ENCODE measurements around the gene KRTAP10-2.

The KRTAP10-2 gene

DNA sequence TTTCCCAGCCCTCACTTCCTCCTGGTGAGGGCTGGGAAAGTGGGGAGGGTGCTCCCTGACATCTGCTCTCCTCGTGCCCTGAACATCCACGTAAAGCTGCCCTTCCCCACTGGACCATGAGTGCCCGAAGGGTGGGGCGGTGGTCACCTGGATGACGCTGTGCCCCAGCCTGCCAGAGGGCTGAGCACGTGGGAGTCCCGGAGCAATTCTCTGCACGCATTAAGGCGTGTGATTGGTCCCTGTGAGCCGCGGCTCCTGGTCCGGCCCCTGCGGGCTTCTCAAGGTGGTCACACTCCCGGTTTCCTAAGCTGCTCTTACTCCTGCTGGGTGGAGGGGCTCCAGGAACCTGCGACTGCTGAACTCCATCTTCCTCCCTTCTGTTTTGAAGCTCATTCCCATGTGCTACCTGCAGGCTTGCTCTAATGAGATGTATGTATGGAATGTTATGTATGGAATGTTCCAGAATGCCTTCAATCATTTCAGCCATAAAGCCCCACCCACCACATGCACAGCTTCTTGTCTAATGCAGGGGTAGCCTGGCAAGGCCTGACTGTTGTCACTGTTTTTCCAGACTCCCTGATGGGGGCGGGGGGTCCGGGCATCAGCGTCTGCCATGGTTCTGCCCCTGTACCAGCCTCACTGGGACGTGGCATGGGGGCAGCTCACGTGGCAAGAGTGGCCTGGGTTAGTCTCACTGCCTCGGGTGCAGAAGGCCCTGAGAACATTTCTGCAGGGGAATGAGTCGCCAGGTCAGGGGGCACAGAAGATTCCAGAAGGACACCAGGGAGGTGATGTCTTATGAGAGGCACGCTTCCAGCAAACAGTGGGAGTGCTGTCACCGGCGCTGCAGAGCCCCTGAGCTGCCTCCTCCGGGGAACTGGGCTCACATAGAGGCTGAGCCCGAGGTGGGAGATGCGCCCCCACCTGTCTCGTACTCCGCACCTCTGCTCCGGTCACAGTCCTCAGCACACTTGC lies 30.7 kb downstream of the KRTAP10-2 start:
- Histone ChIP-seq H3K27me3 (ENCODE audit: control insufficient read depth in 5 of 5, insufficient read depth in 4 of 5, low read length in 5 of 5) (peaks cover 0 to 24% (median 9%) of the 10 kb centered on the region in 5 donors), H3K4me1 (ENCODE audit: control insufficient read depth in 5 of 5, insufficient read depth in 5 of 5, low read length in 5 of 5) (no peaks in the 10 kb centered on the region), H3K36me3 (ENCODE audit: control insufficient read depth in 5 of 5, insufficient read depth in 5 of 5, low read length in 5 of 5) (no peaks in the 10 kb centered on the region), H3K27ac (ENCODE audit: low read depth, low read length) (no peak overlapping the region), H3K9me3 (ENCODE audit: control insufficient read depth in 5 of 5, low read length in 5 of 5) (peaks cover 0 to 4% (median 0%) of the 10 kb centered on the region in 5 donors), H3K4me3 (ENCODE audit: low read depth in 1 of 5, low read length in 5 of 5) (no peak overlapping the region), H3K9ac (ENCODE audit: low read length in 5 of 5) (no peak overlapping the region)

DNA sequence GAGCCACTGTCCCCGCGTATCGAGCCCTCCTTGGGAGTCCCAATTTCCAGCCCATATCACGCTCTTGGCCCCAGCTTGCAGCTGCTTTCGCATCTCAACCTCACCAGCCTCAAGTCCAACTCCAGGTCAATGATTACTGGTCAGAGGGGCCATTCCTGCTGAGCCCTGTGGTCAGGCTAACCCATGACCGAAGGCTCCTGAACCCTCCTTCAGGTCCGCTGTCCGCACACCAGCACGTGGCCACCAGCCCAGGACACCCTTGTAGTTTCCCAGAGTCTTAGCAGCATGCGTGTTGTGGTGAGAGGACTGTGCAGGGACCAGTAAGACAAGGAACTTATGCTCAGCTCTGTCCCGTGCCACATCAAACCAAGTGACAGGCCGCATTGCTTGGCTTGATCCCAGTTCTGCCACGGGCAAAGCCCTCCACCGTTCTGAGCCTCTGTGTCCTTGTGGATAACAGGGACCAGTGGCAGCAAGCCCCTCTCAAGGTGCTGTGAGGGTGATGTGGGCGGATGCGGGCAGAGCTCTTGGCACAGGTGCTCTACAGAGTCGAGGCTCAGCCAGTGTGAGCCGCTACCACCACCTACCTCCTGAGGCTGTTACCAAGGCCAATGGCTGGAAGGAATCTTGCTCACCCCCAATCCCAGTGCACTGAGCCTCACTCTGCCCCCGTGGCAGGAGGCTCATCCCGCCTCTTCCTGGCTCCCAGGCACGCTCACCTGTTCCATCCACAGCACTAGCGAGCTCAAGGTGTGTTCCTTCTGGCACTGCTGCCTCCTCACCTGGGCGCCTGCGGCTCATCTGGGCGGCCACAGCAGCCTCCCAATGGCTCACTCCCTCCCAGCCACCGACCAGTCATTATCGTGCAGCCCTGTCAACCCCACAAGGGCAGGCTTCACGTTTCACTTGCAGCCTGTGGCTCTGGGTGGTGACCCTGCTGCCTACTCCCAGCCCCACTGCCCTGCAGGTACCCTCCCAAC lies 31.7 kb downstream of the KRTAP10-2 start:
- no peak overlapping the region for H3K9ac ChIP-seq (ENCODE audit: low read length in 5 of 5)
- H3K36me3 ChIP-seq (ENCODE audit: control insufficient read depth in 5 of 5, insufficient read depth in 5 of 5, low read length in 5 of 5): no peaks in the 10 kb centered on the region
- H3K4me1 ChIP-seq (ENCODE audit: control insufficient read depth in 5 of 5, insufficient read depth in 5 of 5, low read length in 5 of 5): no peaks in the 10 kb centered on the region
- peaks cover 0 to 4% (median 0%) of the 10 kb centered on the region in 5 donors for H3K9me3 ChIP-seq (ENCODE audit: control insufficient read depth in 5 of 5, low read length in 5 of 5)
- no peak overlapping the region for H3K4me3 ChIP-seq (ENCODE audit: low read depth in 1 of 5, low read length in 5 of 5)
- H3K27me3 ChIP-seq (ENCODE audit: control insufficient read depth in 5 of 5, insufficient read depth in 4 of 5, low read length in 5 of 5): peaks cover 0 to 24% (median 8%) of the 10 kb centered on the region in 5 donors
- no peak overlapping the region for H3K27ac ChIP-seq (ENCODE audit: low read depth, low read length)

DNA sequence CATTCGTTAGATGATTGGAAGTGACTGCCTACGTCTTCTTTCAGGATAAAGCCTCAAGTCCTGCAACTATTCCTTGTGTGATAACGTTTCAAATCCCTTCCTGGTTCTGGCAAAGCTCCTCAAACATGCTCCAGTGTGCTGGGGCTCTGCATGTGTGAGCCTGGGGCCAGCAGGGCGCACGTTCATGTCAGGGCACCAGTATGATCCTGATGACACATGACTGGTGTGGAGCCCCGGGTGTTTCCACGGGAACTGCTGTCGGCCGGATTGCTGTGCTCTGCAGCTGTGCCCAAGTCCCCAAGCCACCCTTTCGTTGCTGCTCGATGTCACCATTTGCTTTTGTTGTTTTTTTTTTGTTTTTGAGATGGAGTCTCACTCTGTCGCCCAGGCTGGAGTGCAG lies 32.6 kb downstream of the KRTAP10-2 start:
- Histone ChIP-seq H3K9ac (ENCODE audit: low read length in 5 of 5) (no peak overlapping the region), H3K9me3 (ENCODE audit: control insufficient read depth in 5 of 5, low read length in 5 of 5) (peaks cover 0 to 4% (median 0%) of the 10 kb centered on the region in 5 donors), H3K27ac (ENCODE audit: low read depth, low read length) (no peak overlapping the region), H3K27me3 (ENCODE audit: control insufficient read depth in 5 of 5, insufficient read depth in 4 of 5, low read length in 5 of 5) (peaks cover 0 to 24% (median 8%) of the 10 kb centered on the region in 5 donors), H3K36me3 (ENCODE audit: control insufficient read depth in 5 of 5, insufficient read depth in 5 of 5, low read length in 5 of 5) (no peaks in the 10 kb centered on the region), H3K4me3 (ENCODE audit: low read depth in 1 of 5, low read length in 5 of 5) (no peak overlapping the region), H3K4me1 (ENCODE audit: control insufficient read depth in 5 of 5, insufficient read depth in 5 of 5, low read length in 5 of 5) (no peaks in the 10 kb centered on the region)

DNA sequence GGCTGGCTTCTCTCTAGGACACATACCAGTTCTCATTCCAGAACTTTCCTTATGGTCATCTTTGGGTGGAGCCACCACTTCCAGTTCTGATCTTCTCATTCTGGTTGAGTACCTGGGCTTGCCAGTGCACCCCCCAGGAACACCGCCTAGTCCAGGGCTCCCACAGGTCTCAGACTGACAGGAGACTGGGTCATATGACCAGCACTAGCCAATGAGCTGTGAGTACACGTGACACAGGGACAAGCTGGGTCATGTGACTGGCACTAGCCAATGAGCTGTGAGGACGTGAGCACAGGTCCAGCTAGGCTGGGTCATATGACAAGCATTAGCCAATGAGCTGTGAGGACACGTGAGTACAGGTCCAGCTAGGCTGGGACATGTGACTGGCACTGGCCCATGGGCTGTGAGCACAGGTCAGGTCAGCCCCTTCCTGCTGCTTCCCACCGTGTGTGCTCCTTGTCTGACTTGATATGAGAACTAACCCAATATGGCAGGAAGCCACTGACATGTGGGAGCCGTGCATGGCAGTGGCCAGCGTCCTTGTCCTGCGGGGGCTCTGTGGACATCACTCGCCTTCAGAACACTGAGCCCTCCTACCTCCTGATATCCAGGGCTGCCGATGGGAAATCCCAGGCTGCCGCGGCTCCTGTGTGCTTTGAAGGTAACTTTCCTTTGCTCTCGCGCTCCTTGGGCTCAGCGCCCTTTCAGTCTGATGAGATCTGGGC lies 34.0 kb downstream of the KRTAP10-2 start:
- H3K4me3 ChIP-seq (ENCODE audit: low read depth in 1 of 5, low read length in 5 of 5): no peak overlapping the region

DNA sequence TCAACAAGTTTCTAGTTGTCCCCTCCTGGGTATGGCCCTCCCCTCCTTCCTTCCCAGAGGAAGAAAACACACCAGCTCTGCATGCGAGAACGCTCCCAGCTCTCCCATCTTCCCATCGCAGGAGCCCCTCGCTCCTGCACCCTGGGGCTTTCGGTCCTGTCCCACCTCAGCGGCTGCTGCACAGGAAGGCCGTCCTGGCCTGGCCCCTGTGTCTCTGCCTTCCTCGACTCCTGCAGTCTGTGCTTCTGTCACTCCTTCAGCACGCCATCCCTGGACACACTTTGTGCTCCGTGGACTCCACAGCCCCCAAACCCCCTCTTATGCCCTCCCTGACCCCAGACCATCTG lies 34.5 kb downstream of the KRTAP10-2 start:
- no peak overlapping the region for H3K27ac ChIP-seq (ENCODE audit: low read depth, low read length)
- H3K4me3 ChIP-seq (ENCODE audit: low read depth in 1 of 5, low read length in 5 of 5): no peak overlapping the region
- H3K9me3 ChIP-seq (ENCODE audit: control insufficient read depth in 5 of 5, low read length in 5 of 5): peaks cover 0 to 4% (median 0%) of the 10 kb centered on the region in 5 donors
- no peaks in the 10 kb centered on the region for H3K4me1 ChIP-seq (ENCODE audit: control insufficient read depth in 5 of 5, insufficient read depth in 5 of 5, low read length in 5 of 5)
- H3K36me3 ChIP-seq (ENCODE audit: control insufficient read depth in 5 of 5, insufficient read depth in 5 of 5, low read length in 5 of 5): no peaks in the 10 kb centered on the region
- peaks cover 0 to 21% (median 7%) of the 10 kb centered on the region in 5 donors for H3K27me3 ChIP-seq (ENCODE audit: control insufficient read depth in 5 of 5, insufficient read depth in 4 of 5, low read length in 5 of 5)
- H3K9ac ChIP-seq (ENCODE audit: low read length in 5 of 5): no peak overlapping the region

More for the DNA sequence above, 34.0 kb downstream of the KRTAP10-2 start:
- Histone ChIP-seq H3K36me3 (ENCODE audit: control insufficient read depth in 5 of 5, insufficient read depth in 5 of 5, low read length in 5 of 5) (no peaks in the 10 kb centered on the region), H3K27ac (ENCODE audit: low read depth, low read length) (no peak overlapping the region), H3K9ac (ENCODE audit: low read length in 5 of 5) (no peak overlapping the region), H3K27me3 (ENCODE audit: control insufficient read depth in 5 of 5, insufficient read depth in 4 of 5, low read length in 5 of 5) (peaks cover 0 to 24% (median 7%) of the 10 kb centered on the region in 5 donors), H3K9me3 (ENCODE audit: control insufficient read depth in 5 of 5, low read length in 5 of 5) (peaks cover 0 to 4% (median 0%) of the 10 kb centered on the region in 5 donors), H3K4me1 (ENCODE audit: control insufficient read depth in 5 of 5, insufficient read depth in 5 of 5, low read length in 5 of 5) (no peaks in the 10 kb centered on the region)

DNA sequence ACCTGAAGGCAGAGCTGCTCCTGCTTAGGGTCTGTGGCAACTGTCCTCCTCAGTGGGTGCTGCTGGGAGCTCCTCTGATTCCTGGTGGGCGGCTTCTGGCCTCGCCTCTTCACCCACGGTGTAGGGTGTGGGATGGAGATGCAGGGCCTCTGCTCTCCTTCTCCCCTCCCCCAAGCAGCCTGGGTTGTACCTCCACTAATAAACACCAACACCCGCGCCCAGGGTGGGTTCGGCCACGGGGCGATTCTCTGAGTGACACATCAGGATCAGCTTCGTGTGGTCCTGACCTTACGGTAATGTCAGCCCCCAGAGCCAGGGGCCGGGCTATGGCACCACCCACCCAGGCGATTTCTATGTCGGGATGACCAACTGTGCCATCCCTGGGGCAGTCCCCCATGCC lies 35.0 kb downstream of the KRTAP10-2 start:
- Histone ChIP-seq H3K36me3 (ENCODE audit: control insufficient read depth in 5 of 5, insufficient read depth in 5 of 5, low read length in 5 of 5) (peaks cover 0 to 2% (median 0%) of the 10 kb centered on the region in 5 donors), H3K27me3 (ENCODE audit: control insufficient read depth in 5 of 5, insufficient read depth in 4 of 5, low read length in 5 of 5) (peaks cover 0 to 20% (median 7%) of the 10 kb centered on the region in 5 donors), H3K27ac (ENCODE audit: low read depth, low read length) (no peak overlapping the region), H3K9ac (ENCODE audit: low read length in 5 of 5) (no peak overlapping the region), H3K4me3 (ENCODE audit: low read depth in 1 of 5, low read length in 5 of 5) (no peak overlapping the region), H3K4me1 (ENCODE audit: control insufficient read depth in 5 of 5, insufficient read depth in 5 of 5, low read length in 5 of 5) (no peaks in the 10 kb centered on the region), H3K9me3 (ENCODE audit: control insufficient read depth in 5 of 5, low read length in 5 of 5) (peaks cover 0 to 4% (median 0%) of the 10 kb centered on the region in 5 donors)

DNA sequence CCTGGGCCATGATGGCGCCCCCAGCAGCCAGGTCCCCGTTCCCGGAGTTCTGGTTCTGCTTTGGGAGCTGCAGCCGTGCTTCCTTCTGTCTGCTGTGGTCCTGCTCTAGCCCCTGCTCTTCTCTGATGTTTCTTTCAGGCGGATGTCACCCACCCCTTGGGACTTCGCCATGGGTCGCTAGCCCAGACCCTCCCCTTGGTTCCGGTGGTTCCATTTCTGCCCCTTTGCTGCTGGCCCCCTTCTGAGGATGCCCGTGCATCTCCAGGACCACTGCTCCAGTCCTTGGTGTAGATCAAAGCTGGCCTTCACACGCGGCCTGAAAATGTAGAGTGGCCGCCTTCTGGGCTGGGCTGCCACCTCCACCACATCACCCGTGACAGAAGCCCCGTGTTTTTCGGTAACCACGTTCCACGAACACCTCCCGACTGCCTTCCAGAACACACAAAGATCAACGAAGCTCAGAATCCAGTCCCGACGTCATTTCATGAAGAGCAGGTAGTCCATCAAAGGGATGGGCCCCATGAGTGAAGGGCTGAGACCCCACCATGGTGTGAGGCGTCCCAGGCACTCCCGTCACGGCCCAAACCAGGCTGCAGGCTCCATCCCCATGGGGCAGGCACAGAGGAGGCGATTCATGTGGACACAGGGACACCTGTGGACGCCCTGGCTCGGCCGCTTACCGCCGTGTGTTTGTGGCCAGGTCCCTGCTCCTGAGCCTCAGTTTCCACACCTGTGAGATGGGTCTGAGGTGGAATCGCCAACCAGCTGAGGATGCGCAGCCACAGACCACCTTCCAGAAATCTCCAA lies 35.7 kb downstream of the KRTAP10-2 start:
- Histone ChIP-seq H3K9me3 (ENCODE audit: control insufficient read depth in 5 of 5, low read length in 5 of 5) (peaks cover 0 to 4% (median 0%) of the 10 kb centered on the region in 5 donors), H3K4me1 (ENCODE audit: control insufficient read depth in 5 of 5, insufficient read depth in 5 of 5, low read length in 5 of 5) (peaks cover 0 to 3% (median 2%) of the 10 kb centered on the region in 5 donors), H3K4me3 (ENCODE audit: low read depth in 1 of 5, low read length in 5 of 5) (no peak overlapping the region), H3K36me3 (ENCODE audit: control insufficient read depth in 5 of 5, insufficient read depth in 5 of 5, low read length in 5 of 5) (peaks cover 0 to 6% (median 0%) of the 10 kb centered on the region in 5 donors), H3K27me3 (ENCODE audit: control insufficient read depth in 5 of 5, insufficient read depth in 4 of 5, low read length in 5 of 5) (peaks cover 0 to 24% (median 10%) of the 10 kb centered on the region in 5 donors), H3K27ac (ENCODE audit: low read depth, low read length) (no peak overlapping the region), H3K9ac (ENCODE audit: low read length in 5 of 5) (no peak overlapping the region)

DNA sequence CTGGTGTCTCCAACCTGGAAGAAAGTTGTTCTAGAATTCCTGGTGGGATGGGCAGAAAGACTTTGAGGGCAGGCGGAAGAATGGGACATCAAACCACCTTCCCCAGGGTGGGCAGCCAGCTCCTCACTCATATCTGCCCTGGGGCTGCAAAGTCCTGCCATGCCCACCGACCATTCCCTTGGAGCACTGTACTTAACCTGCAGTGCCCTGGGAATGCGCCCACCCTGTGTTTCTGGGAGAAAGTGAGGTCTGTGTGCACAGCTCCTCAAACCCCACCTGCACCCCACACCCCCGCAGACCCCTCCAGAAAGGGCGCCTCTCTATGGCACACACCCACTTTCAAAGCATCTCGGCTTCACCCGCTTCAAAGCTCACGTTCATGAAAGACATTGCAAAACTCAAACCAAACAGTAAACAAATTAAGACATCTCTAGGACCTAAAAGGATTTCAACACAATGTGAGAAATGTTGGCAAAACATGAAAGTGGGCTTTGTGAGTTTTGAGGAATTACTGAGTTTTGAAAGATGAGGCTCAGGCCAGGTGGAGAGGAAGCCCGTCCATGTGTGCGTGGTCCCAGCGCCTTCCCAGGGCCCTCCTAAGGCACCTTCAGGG lies 36.5 kb downstream of the KRTAP10-2 start:
- Histone ChIP-seq H3K9ac (ENCODE audit: low read length in 5 of 5) (no peak overlapping the region), H3K9me3 (ENCODE audit: control insufficient read depth in 5 of 5, low read length in 5 of 5) (peaks cover 0 to 4% (median 0%) of the 10 kb centered on the region in 5 donors), H3K36me3 (ENCODE audit: control insufficient read depth in 5 of 5, insufficient read depth in 5 of 5, low read length in 5 of 5) (peaks cover 0 to 6% (median 0%) of the 10 kb centered on the region in 5 donors), H3K27me3 (ENCODE audit: control insufficient read depth in 5 of 5, insufficient read depth in 4 of 5, low read length in 5 of 5) (peaks cover 0 to 30% (median 13%) of the 10 kb centered on the region in 5 donors), H3K4me3 (ENCODE audit: low read depth in 1 of 5, low read length in 5 of 5) (no peak overlapping the region), H3K27ac (ENCODE audit: low read depth, low read length) (no peak overlapping the region), H3K4me1 (ENCODE audit: control insufficient read depth in 5 of 5, insufficient read depth in 5 of 5, low read length in 5 of 5) (peaks cover 0 to 7% (median 6%) of the 10 kb centered on the region in 5 donors)
